NT2/D1 (cell line): ENCODE results near the gene NAA25.
"Not testable (repeated sequence)": the region's sequence is repeated elsewhere in the genome, so short reads cannot be mapped to it uniquely, and the experiment has no call there.

Experiments
- DNase-seq: peaks from one replicate; pipeline ENCODE4 v3.0.0-alpha.2; 2011; ENCODE audit warnings: low read depth, low spot score
- H3K27me3 ChIP-seq: 2 replicates; pipeline ENCODE4 v1.6.0; 2011; ENCODE audit warnings: mild to moderate bottlenecking; ENCODE audit not compliant: insufficient read length, insufficient read depth
- H3K36me3 ChIP-seq: 2 replicates; pipeline ENCODE4 v1.6.1; 2011; ENCODE audit warnings: mild to moderate bottlenecking, low read length, mixed read lengths; ENCODE audit not compliant: insufficient read depth, insufficient read length
- H3K4me1 ChIP-seq: 2 replicates; pipeline ENCODE4 v1.5.1; 2011; ENCODE audit not compliant: insufficient read depth, insufficient read length
- H3K4me3 ChIP-seq: 2 replicates; pipeline ENCODE4 v1.5.1; 2011; ENCODE audit warnings: low read depth; ENCODE audit not compliant: insufficient read length
- H3K9ac ChIP-seq: 2 replicates; pipeline ENCODE4 v1.6.0; 2011; ENCODE audit warnings: low read depth; ENCODE audit not compliant: insufficient read length
- H3K9me3 ChIP-seq: 2 replicates; pipeline ENCODE4 v1.5.1; 2011; ENCODE audit warnings: mild to moderate bottlenecking, low read length; ENCODE audit not compliant: insufficient read depth
- SUZ12 ChIP-seq: IDR thresholded peaks from 2 replicates; pipeline ENCODE4 v1.6.1; 2011; ENCODE audit not compliant: insufficient read length, insufficient read depth; ENCODE audit errors: extremely low read depth
- YY1 ChIP-seq: IDR thresholded peaks from 2 replicates; pipeline ENCODE4 v1.6.1; 2011; ENCODE audit not compliant: insufficient read length, insufficient read depth
- ZNF274 ChIP-seq: IDR thresholded peaks from 2 replicates; pipeline ENCODE4 v1.6.1; 2011; ENCODE audit warnings: mild to moderate bottlenecking, low read depth, low read length

The NAA25 gene

DNA sequence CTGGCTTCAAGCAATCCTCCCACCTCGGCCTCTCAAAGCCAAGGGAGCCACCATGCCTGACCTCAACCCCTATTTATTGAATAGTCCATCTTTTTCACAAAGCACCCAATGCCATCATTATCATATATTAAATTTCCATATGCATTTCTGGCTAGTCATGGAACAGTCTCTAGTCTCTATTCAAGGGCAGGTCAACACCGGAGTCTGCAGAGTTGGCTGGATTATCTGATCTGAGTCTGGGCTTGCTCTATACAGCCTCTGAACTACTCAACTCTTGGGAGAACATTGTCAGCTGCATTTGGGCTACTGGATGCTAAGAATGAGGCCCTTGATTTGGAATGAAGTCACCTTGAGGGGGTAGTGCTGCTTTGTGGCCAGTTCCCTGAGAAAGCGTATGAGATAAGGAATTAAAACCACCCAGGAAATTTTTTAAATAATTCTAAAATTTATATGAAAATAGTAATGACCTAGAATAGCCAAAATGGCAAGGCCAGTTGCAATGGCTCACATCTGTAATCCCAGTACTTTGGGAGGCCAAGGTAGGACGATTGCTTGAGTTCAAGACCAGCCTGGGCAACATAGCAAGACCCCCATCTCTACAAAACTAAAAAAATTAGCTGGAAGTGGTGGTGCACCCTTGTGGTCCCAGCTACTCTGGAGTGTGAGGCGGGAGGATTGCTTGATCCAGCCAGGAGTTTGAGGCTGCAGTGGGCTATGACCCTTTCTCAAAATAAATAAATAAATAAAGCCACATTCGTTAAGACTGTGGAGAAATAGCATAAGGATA is 6.9 kb upstream of the NAA25 start:
- Histone ChIP-seq H3K36me3 (no peaks in the 10 kb centered on the region), H3K9ac (no peak overlapping the region), H3K4me3 (no peak overlapping the region), H3K27me3 (no peaks in the 10 kb centered on the region), H3K9me3 (no peaks in the 10 kb centered on the region), H3K4me1 (no peaks in the 10 kb centered on the region)
- TF ChIP-seq ZNF274 (no peak), SUZ12 (no peak), YY1 (no peak)
- DNase-seq = no peak

DNA sequence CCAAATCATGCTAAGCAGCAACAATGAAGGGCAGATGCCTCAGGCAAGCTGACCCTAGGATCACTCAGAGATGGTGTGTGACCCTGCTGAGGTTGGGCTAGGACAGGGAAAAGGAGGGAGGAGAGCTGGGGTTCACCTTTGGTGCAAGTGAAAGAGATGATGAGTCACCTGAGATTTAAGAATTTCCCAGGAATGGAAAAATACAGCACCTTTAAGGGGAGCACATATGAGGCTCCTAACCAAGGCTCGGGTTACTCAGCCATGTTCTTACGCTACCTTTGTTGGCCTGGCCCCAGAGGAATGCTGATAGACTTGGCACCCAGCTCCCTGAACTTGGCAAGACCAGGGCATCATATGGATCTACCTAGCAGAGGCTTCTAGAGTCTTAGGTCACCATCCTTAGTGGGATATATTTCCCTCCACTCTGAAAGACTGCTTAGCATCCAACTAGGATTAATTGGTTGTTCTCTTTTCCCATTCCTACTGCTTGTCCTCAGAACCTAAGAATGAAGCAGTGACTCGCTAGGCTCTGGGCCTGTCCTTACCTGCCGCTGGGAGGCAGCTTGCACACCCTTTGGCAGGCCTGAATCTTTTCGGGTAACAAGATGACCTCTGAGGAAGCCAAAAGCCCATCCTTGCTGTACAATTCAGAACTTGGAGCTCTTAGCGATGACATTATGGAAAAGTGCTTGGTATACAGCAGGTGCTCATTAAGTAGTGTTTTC is 4.0 kb upstream of the NAA25 start:
- H3K9me3 ChIP-seq = no peaks in the 10 kb centered on the region
- DNase-seq = no peak
- TF ChIP-seq ZNF274 (no peak), YY1 (no peak), SUZ12 (no peak)
- no peak overlapping the region for H3K9ac ChIP-seq
- no peaks in the 10 kb centered on the region for H3K4me1 ChIP-seq
- H3K36me3 ChIP-seq = no peaks in the 10 kb centered on the region
- no peaks in the 10 kb centered on the region for H3K27me3 ChIP-seq
- H3K4me3 ChIP-seq = no peak overlapping the region

DNA sequence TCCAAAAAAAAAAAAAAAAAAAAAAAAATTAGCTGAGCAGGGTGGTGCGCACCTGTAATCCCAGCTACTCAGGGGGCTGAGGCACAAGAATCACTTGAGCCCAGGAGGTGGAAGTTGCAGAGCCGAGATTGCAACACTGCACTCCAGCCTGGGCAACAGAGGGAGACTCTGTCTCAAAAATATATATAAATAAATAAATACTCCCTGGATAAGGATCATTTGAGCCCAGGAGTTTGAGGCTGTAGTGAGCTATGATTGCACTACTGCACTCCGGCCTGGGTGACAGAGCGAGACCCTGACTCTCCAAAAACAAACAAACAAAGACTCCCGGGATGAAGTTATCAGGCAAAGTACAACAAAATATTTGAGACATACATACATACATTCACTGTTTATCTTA is 3.3 kb upstream of the NAA25 start:
- H3K9me3 ChIP-seq = no peaks in the 10 kb centered on the region
- H3K9ac ChIP-seq = no peak overlapping the region
- TF ChIP-seq YY1 (no peak), SUZ12 (no peak), ZNF274 (no peak)
- no peak for DNase-seq
- H3K27me3 ChIP-seq = no peaks in the 10 kb centered on the region
- no peak overlapping the region for H3K4me3 ChIP-seq
- H3K4me1 ChIP-seq = no peaks in the 10 kb centered on the region
- peaks cover 4% of the 10 kb centered on the region for H3K36me3 ChIP-seq

DNA sequence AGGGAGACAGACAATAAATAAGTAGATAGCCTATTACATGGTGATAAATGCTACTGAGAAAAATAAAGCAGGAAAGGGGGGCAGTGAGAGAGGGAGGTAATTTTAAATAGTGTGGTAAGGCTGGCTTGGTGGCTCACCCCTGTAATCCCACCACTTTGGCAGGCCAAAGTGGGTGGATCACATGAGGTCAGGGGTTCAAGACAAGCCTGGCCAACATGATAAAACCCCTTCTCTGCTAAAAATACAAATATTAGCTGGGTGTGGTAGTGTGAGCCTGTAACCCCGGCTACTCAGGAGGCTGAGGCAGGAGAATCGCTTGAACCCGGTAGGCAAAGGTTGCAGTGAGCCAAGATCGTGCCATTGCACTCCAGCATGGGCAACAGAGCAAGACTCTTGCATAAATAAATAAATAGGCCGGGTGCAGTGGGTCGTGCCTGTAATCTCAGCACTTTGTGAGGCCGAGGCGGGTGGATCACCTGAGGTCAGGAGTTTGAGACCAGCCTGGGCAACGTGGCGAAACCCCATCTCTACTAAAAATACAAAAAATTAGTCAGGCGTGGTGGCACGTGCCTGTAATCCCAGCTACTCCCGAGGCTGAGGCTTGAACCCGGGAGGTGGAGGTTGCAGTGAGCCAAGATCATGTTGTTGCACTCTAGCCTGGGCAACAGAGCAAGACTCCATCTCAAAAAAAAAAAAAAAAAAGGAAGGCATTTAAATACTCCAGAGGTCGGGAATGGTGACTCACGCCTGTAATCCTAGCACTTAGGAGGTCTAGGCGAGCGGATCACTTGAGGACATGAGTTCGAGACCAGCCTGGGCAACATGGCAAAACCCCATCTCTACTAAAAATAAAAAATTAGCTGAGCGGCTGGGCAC is 2.4 kb upstream of the NAA25 start:
- not testable (repeated sequence) for H3K4me1 ChIP-seq, H3K27me3 ChIP-seq, H3K4me3 ChIP-seq, DNase-seq, H3K9me3 ChIP-seq, H3K9ac ChIP-seq
- peaks cover 11% of the 10 kb centered on the region for H3K36me3 ChIP-seq

DNA sequence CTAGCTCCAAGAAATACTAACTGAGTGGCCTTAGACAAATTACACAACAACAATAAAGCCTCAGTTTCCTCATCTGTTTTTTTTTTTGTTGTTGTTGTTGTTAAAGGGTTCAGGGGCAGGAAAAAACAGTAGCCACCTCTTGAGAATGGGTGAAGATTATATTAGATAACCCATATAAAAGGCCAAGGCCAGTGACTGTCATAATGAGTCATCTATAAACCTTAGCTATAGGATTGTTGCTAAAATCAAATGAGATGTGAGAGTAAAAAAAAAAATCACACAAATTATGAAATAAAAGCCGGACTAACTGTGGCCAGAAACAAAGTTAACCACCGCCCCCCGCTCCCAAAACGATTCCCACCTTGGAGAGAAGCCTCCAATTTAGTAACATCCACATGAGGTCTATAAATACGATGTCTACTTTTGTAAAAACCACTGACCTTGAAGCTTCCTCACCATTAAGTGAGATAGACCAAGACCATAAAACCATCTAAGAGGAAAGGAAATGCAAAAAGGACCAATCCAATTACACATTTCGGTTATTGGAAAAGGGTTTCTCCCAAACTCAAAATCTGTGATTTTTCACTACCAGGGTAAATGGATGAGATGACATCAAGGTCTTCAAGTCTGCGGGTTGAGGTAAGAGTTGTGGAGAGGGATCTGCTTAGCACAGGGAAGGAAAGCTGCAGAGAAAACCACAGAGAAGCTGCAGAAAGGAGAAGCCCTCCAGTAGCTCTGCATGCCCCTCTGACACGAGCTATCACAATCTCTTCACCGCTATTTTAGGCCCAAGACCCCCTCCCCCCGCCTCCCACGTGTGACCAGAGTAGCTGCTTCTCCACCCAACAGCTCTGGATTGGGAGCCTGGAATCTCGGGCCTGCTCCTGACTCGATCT is 1.0 kb downstream of the NAA25 start:
- no peaks in the 10 kb centered on the region for H3K9me3 ChIP-seq
- peaks cover 35% of the 10 kb centered on the region for H3K36me3 ChIP-seq
- no peaks in the 10 kb centered on the region for H3K27me3 ChIP-seq
- H3K9ac ChIP-seq = peak overlapping the region; percentile 100
- no peak for TF ChIP-seq ZNF274
- no peak for TF ChIP-seq YY1
- TF ChIP-seq SUZ12 = no peak
- peak overlapping the region; percentile 99 for H3K4me3 ChIP-seq
- H3K4me1 ChIP-seq = peaks cover 7% of the 10 kb centered on the region
- no peak for DNase-seq

DNA sequence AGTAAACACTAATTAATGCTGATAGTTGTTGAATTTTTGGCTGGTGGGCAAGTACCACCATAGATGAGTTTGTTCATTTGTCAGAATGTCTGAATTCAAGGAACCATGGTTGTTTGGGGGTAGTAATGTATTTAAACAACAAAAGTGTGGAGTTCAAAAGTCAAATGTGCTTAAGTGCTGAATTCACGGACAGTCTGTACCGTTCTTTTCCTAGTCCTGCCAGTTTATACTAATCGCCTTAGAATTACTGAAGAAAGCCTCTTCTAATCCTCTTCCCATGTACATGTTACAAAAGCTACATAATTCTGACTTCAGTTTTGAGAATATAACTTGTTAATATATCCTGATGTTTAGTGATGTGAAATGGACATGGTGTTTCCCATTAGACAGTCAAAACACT is 2.7 kb downstream of the NAA25 start:
- no peaks in the 10 kb centered on the region for H3K9me3 ChIP-seq
- H3K4me3 ChIP-seq = no peak overlapping the region
- H3K9ac ChIP-seq = no peak overlapping the region
- peaks cover 49% of the 10 kb centered on the region for H3K36me3 ChIP-seq
- no peaks in the 10 kb centered on the region for H3K27me3 ChIP-seq
- no peak for DNase-seq
- H3K4me1 ChIP-seq = peaks cover 7% of the 10 kb centered on the region
- TF ChIP-seq YY1 (no peak), SUZ12 (no peak), ZNF274 (no peak)
